ENCODE measurements around the gene RNPEPL1. TPM values are rescaled to one million over a fixed set of nuclear protein-coding genes. Genes with fewer than 3 reads are reported as not detected.
A peak's percentile ranks its signal among the peaks of the same experiment; 100 is the strongest.

The RNPEPL1 gene
- total RNA-seq, 3 donors from 2014 or later: 76.4 to 119 (median 76.9) TPM

GRCh38 chr2:240596080-240596460, 27.8 kb downstream of the RNPEPL1 start:
- ATAC-seq: no peak
- Histone ChIP-seq H3K4me1 (ENCODE audit: low read depth) (no peaks in the 10 kb centered on the region), H3K36me3 (ENCODE audit: low read depth) (no peaks in the 10 kb centered on the region), H3K9me3 (no peaks in the 10 kb centered on the region), H3K4me3 (no peak overlapping the region)
- intact Hi-C loops (cut with DNase I, micrococcal nuclease): no loop called here
- no peak for TF ChIP-seq CTCF (IDR thresholded peaks at IDR 0.05)
- DNase-seq: peak in 1 of 3 donors; percentile 41

- no peaks in the 10 kb centered on the region for H3K36me3 ChIP-seq (ENCODE audit: low read depth)
- no peak for ATAC-seq
- no peak overlapping the region for H3K4me3 ChIP-seq
- peak in 1 of 3 donors; percentile 24 for DNase-seq
- no peaks in the 10 kb centered on the region for H3K4me1 ChIP-seq (ENCODE audit: low read depth)
- H3K9me3 ChIP-seq: no peaks in the 10 kb centered on the region
- intact Hi-C loops (cut with DNase I, micrococcal nuclease): no loop called here
- TF ChIP-seq CTCF (IDR thresholded peaks at IDR 0.05): no peak
Observed at GRCh38 chr2:240596491-240596931, 28.2 kb downstream of the RNPEPL1 start.

GRCh38 chr2:240597054-240597418, 28.8 kb downstream of the RNPEPL1 start:
- H3K4me3 ChIP-seq: no peak overlapping the region
- DNase-seq (peak in 1 of 3 donors; percentile 22), ATAC-seq (no peak)
- TF ChIP-seq CTCF (IDR thresholded peaks at IDR 0.05): no peak
- no peaks in the 10 kb centered on the region for H3K9me3 ChIP-seq
- no peaks in the 10 kb centered on the region for H3K4me1 ChIP-seq (ENCODE audit: low read depth)
- H3K36me3 ChIP-seq (ENCODE audit: low read depth): no peaks in the 10 kb centered on the region
- intact Hi-C loops (cut with DNase I, micrococcal nuclease): no loop called here

- ATAC-seq: no peak
- Histone ChIP-seq H3K36me3 (ENCODE audit: low read depth) (no peaks in the 10 kb centered on the region), H3K4me1 (ENCODE audit: low read depth) (no peaks in the 10 kb centered on the region), H3K9me3 (no peaks in the 10 kb centered on the region), H3K4me3 (no peak overlapping the region)
- intact Hi-C loops (cut with DNase I, micrococcal nuclease): no loop called here
- peak in 1 of 3 donors; percentile 48 for DNase-seq
- TF ChIP-seq CTCF (IDR thresholded peaks at IDR 0.05): no peak
Observed at GRCh38 chr2:240597419-240598181, 29.3 kb downstream of the RNPEPL1 start.

GRCh38 chr2:240598311-240598911, 30.1 kb downstream of the RNPEPL1 start:
- no peaks in the 10 kb centered on the region for H3K36me3 ChIP-seq (ENCODE audit: low read depth)
- DNase-seq (peak in 2 of 3 donors; percentile 23 to 38), ATAC-seq (no peak)
- intact Hi-C loops (cut with DNase I, micrococcal nuclease): no loop called here
- TF ChIP-seq CTCF (IDR thresholded peaks at IDR 0.05): no peak
- H3K4me1 ChIP-seq (ENCODE audit: low read depth): peaks cover 7% of the 10 kb centered on the region
- H3K4me3 ChIP-seq: no peak overlapping the region
- H3K9me3 ChIP-seq: no peaks in the 10 kb centered on the region
